RCC 7860 (cell line): ENCODE data around the gene PIGX.
A peak's percentile ranks its signal among the peaks of the same experiment; 100 is the strongest.

ENCODE experiments used
- DNase-seq: peaks from one replicate; pipeline ENCODE4 v3.0.0-alpha.2; 2015; ENCODE audit warnings: low spot score
- FAIRE-seq: peaks from 2 replicates; lab custom pipeline; 2012; peaks lifted over from hg19 to GRCh38; lab: Jason Lieb, UNC

PIGX gene

GRCh38 chr3:196711838-196712513, at the start of gene PIGX, which contains the start of gene CEP19:
PIGX (plus strand) TSS chr3:196712377.
CEP19 (minus strand) TSS chr3:196712250; CDS start chr3:196708657, 3,593 bp downstream.
- FAIRE-seq (no peak), DNase-seq (peak; percentile 70)

- DNase-seq (no peak), FAIRE-seq (no peak)
Measured at GRCh38 chr3:196662711-196663571, 49.2 kb upstream of the PIGX start.

DNA sequence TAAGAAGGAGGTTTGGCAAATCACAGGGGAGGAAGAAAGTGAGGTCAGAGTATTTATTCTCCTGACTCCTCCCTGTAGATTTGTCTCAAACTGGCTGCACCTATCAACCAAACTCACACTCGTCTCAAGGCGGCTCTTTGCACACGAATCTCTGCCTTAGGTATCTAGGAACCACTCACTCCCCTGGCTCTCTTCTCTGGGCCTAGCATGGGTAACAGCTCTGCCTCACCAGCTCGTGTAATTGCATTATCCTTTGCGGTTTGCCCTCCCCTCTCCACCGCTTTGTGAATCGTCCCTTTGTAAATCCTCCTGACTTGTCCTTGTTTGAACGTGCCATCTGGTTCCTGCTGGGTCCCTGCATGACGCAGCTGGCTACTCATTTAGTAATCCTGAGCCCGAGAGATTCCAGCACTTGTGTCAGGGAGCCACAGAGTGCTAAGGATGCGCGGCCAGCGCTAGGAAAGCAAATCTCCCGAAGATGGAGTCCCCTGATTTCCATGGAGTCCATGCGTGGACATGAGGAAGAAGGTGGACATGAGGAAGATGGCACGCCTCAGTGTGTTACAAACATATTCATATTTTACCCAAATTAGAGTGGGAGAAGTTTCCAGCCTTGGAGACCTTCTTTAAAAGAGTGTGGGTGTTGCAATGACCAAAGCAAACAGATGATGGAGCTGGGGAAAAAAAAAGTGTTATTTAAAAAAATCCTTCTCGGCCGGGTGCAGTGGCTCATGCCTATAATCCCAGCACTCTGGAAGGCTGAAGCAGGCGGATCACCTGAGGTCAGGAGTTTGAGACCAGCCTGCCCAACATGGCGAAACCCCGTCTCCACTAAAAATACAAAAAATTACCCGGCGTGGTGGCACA, 45.9 kb upstream of the PIGX start:
- DNase-seq (peak; percentile 91), FAIRE-seq (peak; percentile 85)

DNA sequence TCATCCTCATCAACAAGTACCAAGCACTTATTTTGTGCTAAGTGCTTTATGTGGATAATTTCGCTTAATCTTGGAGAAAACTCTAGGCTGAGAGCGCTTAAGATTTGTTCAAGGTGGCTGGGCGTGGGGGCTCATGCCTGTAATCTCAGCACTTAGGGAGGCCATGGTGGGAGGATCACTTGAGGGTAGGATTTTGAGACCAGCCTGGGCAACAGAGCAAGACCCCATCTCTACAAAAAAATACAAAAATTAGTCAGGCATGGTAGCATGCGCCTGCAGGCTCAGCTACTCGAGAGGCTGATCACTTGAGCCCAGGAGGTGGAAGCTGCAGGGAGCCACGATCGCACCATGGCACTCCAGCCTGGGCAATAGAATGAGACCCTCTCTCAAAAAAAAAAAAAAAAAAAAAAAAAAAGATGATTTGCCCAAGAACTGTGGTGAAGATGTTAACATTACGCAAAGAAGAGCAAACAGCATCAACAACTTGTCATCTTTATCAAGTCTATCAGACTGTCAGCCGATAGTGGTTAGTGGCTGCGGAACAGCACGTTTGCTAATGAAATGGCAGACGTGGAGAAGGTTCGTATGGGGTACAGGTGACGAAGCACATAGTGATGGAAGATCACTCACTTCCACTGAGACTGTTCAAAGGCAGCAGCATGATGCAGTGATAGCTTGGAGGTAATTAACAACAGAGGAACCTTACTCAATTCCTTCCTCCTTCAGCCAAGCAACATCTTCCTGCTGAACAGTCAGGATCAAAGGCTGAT, 44.9 kb upstream of the PIGX start:
- DNase-seq (no peak), FAIRE-seq (no peak)

DNA sequence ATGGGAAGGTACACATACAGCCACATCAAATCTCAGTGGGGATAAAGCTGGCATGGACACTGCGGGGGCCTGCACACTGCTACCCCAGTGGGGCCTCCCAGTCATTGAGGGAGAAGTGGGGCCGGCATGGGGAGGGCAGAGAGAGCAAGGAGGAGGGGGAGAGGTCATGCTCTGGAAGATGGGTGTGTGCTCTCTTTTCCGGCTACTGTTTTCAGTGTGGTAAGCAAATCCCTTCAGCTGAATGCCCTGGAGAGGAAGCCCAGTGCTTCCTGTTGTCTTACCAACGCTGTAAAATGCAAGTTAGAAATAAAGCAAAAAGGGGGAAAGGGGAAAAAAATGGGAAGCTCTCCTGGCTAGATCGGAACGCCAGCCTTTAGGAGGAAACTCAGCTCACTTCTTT, 41.8 kb upstream of the PIGX start:
- FAIRE-seq (no peak), DNase-seq (no peak)

DNA sequence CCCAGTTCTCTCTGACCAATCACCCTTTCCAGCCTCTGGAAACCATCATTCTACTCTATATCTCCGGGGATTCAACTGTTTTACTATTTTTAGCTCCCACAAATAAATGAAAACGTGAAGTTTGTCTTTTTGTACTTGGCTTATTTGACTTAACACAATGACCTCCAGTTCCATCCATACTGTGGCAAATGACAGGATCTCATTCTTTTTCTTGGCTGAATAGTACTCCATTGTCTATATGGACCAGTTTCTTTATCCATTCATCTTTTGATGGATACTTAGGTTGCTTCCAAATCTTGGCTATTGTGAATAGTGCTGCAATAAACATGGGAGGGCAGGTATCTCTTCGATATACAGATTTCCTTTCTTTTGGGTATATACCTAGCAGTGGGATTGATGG, 38.5 kb upstream of the PIGX start:
- no peak for FAIRE-seq
- DNase-seq = no peak

DNA sequence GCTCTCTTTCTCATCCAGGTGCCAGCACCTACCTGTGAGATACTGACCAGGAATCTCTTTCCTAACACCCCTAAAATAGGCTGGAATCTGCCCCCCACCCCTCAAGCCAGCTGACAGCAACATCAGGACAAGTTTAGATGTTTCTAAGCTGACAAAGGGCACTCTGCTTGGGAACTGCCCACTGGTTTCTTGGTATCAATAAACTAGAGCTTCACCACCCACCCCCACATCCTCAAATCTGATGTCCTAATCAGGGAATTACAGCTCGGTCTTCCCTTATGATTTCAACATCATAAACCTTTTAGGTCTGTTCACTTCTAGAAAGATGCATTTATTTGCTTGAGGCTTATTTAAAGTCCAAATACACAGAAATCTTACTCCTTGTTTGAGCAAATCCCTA, 34.8 kb upstream of the PIGX start:
- no peak for FAIRE-seq

DNA sequence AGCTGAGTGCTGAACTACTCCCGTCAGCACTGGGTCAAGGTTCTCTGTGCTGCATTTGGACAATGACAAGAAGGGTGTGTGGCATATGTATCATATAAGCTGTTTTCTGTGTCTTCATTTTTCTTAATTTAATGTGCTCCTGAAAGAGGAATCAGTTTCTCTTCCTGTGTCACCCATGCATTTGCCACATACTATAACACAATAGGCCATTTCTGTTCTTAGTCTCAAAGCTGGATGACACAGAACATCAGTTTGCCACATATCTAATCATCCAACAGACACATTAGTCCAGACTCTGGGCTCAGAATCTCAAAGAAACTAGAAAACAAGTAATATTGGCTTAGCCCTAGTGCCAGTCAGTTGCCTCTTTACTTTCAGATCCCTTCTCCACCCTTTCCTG, 34.2 kb upstream of the PIGX start:
- FAIRE-seq (no peak), DNase-seq (no peak)

More for the DNA sequence above, 34.8 kb upstream of the PIGX start:
- DNase-seq = no peak

- FAIRE-seq (no peak), DNase-seq (peak; percentile 47)
Measured at GRCh38 chr3:196684548-196685407, 27.4 kb upstream of the PIGX start.

GRCh38 chr3:196686436-196686835, 25.7 kb upstream of the PIGX start:
- FAIRE-seq = no peak
- DNase-seq = no peak

DNA sequence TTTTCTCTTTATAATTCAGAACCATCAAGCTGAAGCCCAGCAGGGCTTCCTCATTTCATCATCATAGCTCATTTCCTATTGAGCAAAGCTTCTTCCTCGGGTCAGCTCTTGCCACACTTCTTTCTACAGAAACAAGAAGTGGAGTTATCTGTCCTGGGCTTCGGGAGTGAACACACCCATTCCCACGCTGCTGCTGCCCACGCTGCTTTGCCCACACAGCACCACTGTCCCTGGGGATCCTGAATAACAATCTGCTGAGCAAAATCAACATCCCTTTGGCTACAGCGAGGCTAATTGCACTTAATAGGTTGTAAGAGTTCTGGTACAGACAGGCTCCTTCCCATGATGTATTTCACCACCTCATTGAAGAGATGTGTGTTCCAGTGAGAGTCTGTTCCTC, 23.8 kb upstream of the PIGX start:
- no peak for DNase-seq
- no peak for FAIRE-seq

DNA sequence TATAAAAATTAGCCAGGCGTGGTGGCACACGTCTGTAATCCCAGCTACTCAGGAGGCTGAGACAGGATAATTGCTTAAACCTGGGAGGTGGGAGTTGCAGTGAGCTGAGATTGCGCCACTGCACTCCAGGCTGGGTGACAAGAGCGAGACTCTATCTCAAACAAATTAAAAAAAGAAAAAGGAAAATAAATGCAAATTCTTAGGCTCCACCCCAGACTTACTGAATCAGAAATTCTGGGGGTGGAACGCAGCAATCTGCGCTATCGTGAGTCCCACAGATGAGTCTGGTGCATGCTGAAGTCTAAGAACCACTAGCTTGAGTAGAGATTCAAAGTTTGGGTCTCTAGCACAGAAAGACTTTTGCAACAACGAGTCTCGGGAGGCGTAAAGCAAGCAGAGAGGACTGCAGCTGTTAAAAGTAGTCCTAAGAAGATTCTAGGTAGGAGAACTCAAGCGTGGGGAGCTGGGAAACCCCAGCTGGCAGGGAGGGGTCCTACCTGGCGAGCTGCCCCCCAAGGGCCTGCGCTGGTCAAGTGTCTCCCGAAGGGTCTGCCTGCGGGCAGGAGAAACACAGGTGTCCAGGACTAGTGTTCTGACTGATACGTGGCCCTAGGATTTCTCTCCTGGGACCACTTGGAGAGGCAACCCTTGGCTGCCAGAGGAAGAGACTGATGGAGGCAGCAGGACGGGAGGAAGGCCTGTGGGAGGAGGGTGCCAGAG, 22.1 kb upstream of the PIGX start:
- no peak for DNase-seq
- no peak for FAIRE-seq

- DNase-seq (no peak), FAIRE-seq (no peak)
Measured at GRCh38 chr3:196691386-196691785, 20.8 kb upstream of the PIGX start.

- DNase-seq = no peak
- no peak for FAIRE-seq
Measured at GRCh38 chr3:196694202-196694638, 18.0 kb upstream of the PIGX start.

- FAIRE-seq = no peak
Measured at GRCh38 chr3:196694941-196695848, 17.0 kb upstream of the PIGX start.

GRCh38 chr3:196695849-196696226, 16.3 kb upstream of the PIGX start:
- FAIRE-seq (no peak), DNase-seq (no peak)

More at GRCh38 chr3:196694941-196695848, 17.0 kb upstream of the PIGX start:
- no peak for DNase-seq

- DNase-seq (no peak), FAIRE-seq (no peak)
Measured at GRCh38 chr3:196697270-196697669, 14.9 kb upstream of the PIGX start.

- no peak for DNase-seq
- FAIRE-seq = no peak
Measured at GRCh38 chr3:196699749-196700148, 12.4 kb upstream of the PIGX start.
